GM12873 (cell line): ENCODE results near the gene HDDC3.
A peak's percentile ranks its signal among the peaks of the same experiment; 100 is the strongest.

Source experiments
- CTCF ChIP-seq: IDR thresholded peaks from 2 replicates; pipeline ENCODE4 v1.5.1; 2012; ENCODE audit warnings: low read depth, mild to moderate bottlenecking, moderate library complexity, low read length, control low read depth; ENCODE audit not compliant: insufficient read depth; ENCODE audit errors: missing control alignments

HDDC3 gene

GRCh38 chr15:90957791-90958190 is 25.4 kb upstream of the HDDC3 start:
- no peak for TF ChIP-seq CTCF

GRCh38 chr15:90957031-90957790 is 24.9 kb upstream of the HDDC3 start:
- no peak for TF ChIP-seq CTCF

- peak; percentile 94 for TF ChIP-seq CTCF
These were observed 24.1 kb upstream of the HDDC3 start for GRCh38 chr15:90956274-90957030.

GRCh38 chr15:90955624-90956273 is 23.4 kb upstream of the HDDC3 start:
- TF ChIP-seq CTCF, result no peak

GRCh38 chr15:90954712-90955623 is 22.6 kb upstream of the HDDC3 start, which contains the start of gene RCCD1:
TSS of gene RCCD1 (plus strand) at chr15:90954884. CDS start at chr15:90956735, 1,851 bp downstream.
- no peak for TF ChIP-seq CTCF

GRCh38 chr15:90953947-90954711 is 21.8 kb upstream of the HDDC3 start:
- no peak for TF ChIP-seq CTCF
